HCT116 (cell line): ENCODE data around the gene GSG1L.

ENCODE experiments used
- CTCF ChIP-seq, 3 experiments: fragments of 200-600 bp in 1 of 3; sonication (generic) in 1 of 3; IDR thresholded peaks in 2 of 3; conservative IDR thresholded peaks in 1 of 3; 2 replicates each; pipeline ENCODE4 v1.5.1; 2012 to 2017; ENCODE audit warnings: low read depth in 2 of 3, low read length in 2 of 3, antibody characterized with exemption in 1 of 3, borderline replicate concordance in 1 of 3, control low read depth in 1 of 3, mild to moderate bottlenecking in 1 of 3, mixed read lengths in 1 of 3, mixed run types in 1 of 3, moderate library complexity in 1 of 3; ENCODE audit not compliant: insufficient read depth in 1 of 3
- EGR1 ChIP-seq: IDR thresholded peaks from 2 replicates; pipeline ENCODE4 v1.6.1; 2012; ENCODE audit warnings: low read depth
- EZH2 ChIP-seq: fragments of 200-600 bp; sonication (generic); IDR thresholded peaks from 2 replicates; pipeline ENCODE4 v1.6.1; 2017; ENCODE audit warnings: antibody characterized with exemption, mixed run types
- FOSL1 ChIP-seq: IDR thresholded peaks from 2 replicates; pipeline ENCODE4 v1.6.1; 2012; ENCODE audit warnings: low read depth
- JUND ChIP-seq: IDR thresholded peaks from 2 replicates; pipeline ENCODE4 v1.6.1; 2012
- MAX ChIP-seq: IDR thresholded peaks from 2 replicates; pipeline ENCODE4 v1.6.1; 2012
- POLR2A ChIP-seq: IDR thresholded peaks from 2 replicates; pipeline ENCODE4 v1.7.0; 2011; ENCODE audit warnings: borderline replicate concordance; ENCODE audit not compliant: insufficient read depth, insufficient read length; ENCODE audit errors: extremely low read depth
- POLR2AphosphoS5 ChIP-seq: IDR thresholded peaks from 2 replicates; pipeline ENCODE4 v1.6.1; 2011; ENCODE audit warnings: mild to moderate bottlenecking, low read depth, low read length, moderate library complexity
- RAD21 ChIP-seq: IDR thresholded peaks from 2 replicates; pipeline ENCODE4 v1.6.1; 2012; ENCODE audit warnings: low read depth, mild to moderate bottlenecking
- REST ChIP-seq: IDR thresholded peaks from 2 replicates; pipeline ENCODE4 v1.6.1; 2012; ENCODE audit warnings: low read depth
- SP1 ChIP-seq: IDR thresholded peaks from 2 replicates; pipeline ENCODE4 v1.6.1; 2012; ENCODE audit warnings: low read depth
- YY1 ChIP-seq: IDR thresholded peaks from 2 replicates; pipeline ENCODE4 v1.6.1; 2011; ENCODE audit warnings: low read length, low read depth, moderate library complexity, mild to moderate bottlenecking; ENCODE audit not compliant: insufficient replicate concordance; ENCODE audit errors: extremely low read depth
- ZFX ChIP-seq: fragments of 450-650 bp; IDR thresholded peaks from 2 replicates; pipeline ENCODE4 v1.6.1; 2017
- ZNF274 ChIP-seq: fragments of 200-500 bp; sonication (Bioruptor generic); IDR thresholded peaks from 2 replicates; pipeline ENCODE4 v1.6.1; 2014; ENCODE audit warnings: mild to moderate bottlenecking, low read depth, low read length, inconsistent platforms

DNA sequence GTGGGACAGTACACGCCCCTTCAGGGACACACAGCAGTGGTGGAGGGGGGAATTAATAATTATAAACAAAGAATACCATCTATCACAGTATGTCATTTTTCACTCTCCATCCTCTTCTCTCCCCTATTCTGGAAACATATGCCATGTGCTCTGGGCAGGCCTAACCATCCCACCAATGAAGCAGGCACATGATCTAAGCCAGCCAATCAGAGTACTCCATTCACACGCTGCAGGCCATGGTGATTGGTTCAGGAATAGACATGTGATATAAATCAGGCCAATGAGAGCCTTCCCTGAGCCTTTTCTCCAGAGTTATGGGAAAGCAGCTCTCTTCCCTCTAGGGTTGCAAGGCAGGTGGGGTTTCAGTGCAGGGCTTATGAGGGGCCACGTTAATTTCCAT is 36.5 kb downstream of the GSG1L start:
- no peak for TF ChIP-seq CTCF (IDR thresholded peaks at IDR 0.05 in 2 of 3, conservative IDR thresholded peaks at IDR 0.05 in 1 of 3; ENCODE audit: borderline replicate concordance in 1 of 3, insufficient read depth in 1 of 3, low read depth in 2 of 3, low read length in 2 of 3)
- no peak for TF ChIP-seq EZH2
- TF ChIP-seq POLR2A, result no peak
- no peak for TF ChIP-seq SP1
- TF ChIP-seq RAD21, result no peak
- no peak for TF ChIP-seq POLR2AphosphoS5
- TF ChIP-seq FOSL1, result no peak
- TF ChIP-seq MAX, result no peak
- no peak for TF ChIP-seq EGR1
- TF ChIP-seq REST, result no peak
- no peak for TF ChIP-seq ZFX
- no peak for TF ChIP-seq YY1
- TF ChIP-seq ZNF274, result no peak
- TF ChIP-seq JUND, result no peak
